ENCODE measurements around the gene CSNK1G3. TPM values are rescaled to one million over a fixed set of nuclear protein-coding genes. Genes with fewer than 3 reads are reported as not detected.

CSNK1G3 gene
- total RNA-seq, 1 experiment from 2014 or later, result 48.3 TPM

- Histone ChIP-seq H3K23me2 (ENCODE audit: insufficient read length, low read depth, low read length, poor library complexity, severe bottlenecking) (no peaks in the 10 kb centered on the region), H3K27me3 (ENCODE audit: insufficient read depth, low read length) (no peaks in the 10 kb centered on the region), H2BK20ac (ENCODE audit: low read depth, low read length, poor library complexity, severe bottlenecking) (no peak overlapping the region), H3K18ac (ENCODE audit: insufficient read length, low read depth, low read length) (no peak overlapping the region), H2BK120ac (ENCODE audit: low read depth, low read length, poor library complexity, severe bottlenecking) (no peak overlapping the region), H4K20me1 (ENCODE audit: control insufficient read depth, insufficient read depth, insufficient read length) (no peaks in the 10 kb centered on the region), H4K8ac (replicated peaks; ENCODE audit: insufficient read length, low read depth, low read length) (no peak overlapping the region), H2AK5ac (ENCODE audit: insufficient read length, low read length) (no peak overlapping the region), H2BK15ac (ENCODE audit: low read depth, low read length) (no peak overlapping the region), H3K14ac (ENCODE audit: insufficient read depth, low read length) (no peak overlapping the region), H2AFZ (ENCODE audit: low read length) (no peak overlapping the region), H4K91ac (ENCODE audit: insufficient read length, low read depth, low read length) (no peak overlapping the region), H2BK12ac (ENCODE audit: insufficient read length, low read depth, low read length) (no peak overlapping the region), H3K23ac (ENCODE audit: insufficient read length, low read depth, low read length) (no peak overlapping the region), H3K27ac (ENCODE audit: insufficient read length, low read depth, low read length) (no peak overlapping the region), H3K9me3 (ENCODE audit: control insufficient read depth, low read depth, low read length) (no peaks in the 10 kb centered on the region), H3K9ac (ENCODE audit: extremely low read depth, insufficient read length, low read length) (no peak overlapping the region), H3K4me2 (ENCODE audit: insufficient read depth, insufficient read length, low read length) (no peak overlapping the region), H3K4ac (ENCODE audit: low read depth, low read length) (no peak overlapping the region), H2BK5ac (ENCODE audit: insufficient read length, low read length) (no peak overlapping the region), H3K56ac (ENCODE audit: insufficient read length, low read depth, low read length) (no peak overlapping the region), H3K4me1 (ENCODE audit: insufficient read depth, low read length) (no peaks in the 10 kb centered on the region), H3K79me1 (ENCODE audit: insufficient read depth, low read depth, low read length, poor library complexity, severe bottlenecking) (no peaks in the 10 kb centered on the region), H3T11ph (ENCODE audit: low read length) (no peak overlapping the region), H4K5ac (ENCODE audit: insufficient read length, low read depth, low read length) (no peak overlapping the region), H3K79me2 (ENCODE audit: insufficient read depth, low read length) (no peaks in the 10 kb centered on the region)
- no peak for DNase-seq
- Mint-ChIP-seq H3K9me3 (no peaks in the 10 kb centered on the region), H3K27ac (no peak overlapping the region), H3K4me3 (no peak overlapping the region), H3K4me1 (peaks cover 6 to 7% of the 10 kb centered on the region in 2 experiments), H3K27me3 (ENCODE audit: low read depth) (no peaks in the 10 kb centered on the region), H3K36me3 (ENCODE audit: insufficient read depth in 1 of 3, low read depth in 3 of 3) (no peaks in the 10 kb centered on the region)
- TF ChIP-seq CTCF (conservative IDR thresholded peaks at IDR 0.05), result no peak
- WGBS (ENCODE audit: extremely low coverage, insufficient read length, low lambda C conversion rate), result no CpG with 5 or more reads among the region's 1 CpG
These were observed 35.2 kb upstream of the CSNK1G3 start for GRCh38 chr5:123476731-123477130.

Data from H9 (cell line).